Skeletal muscle cell (primary cell): ENCODE measurements around the gene NOS2.
"Not testable (repeated sequence)": the region's sequence is repeated elsewhere in the genome, so short reads cannot be mapped to it uniquely, and the experiment has no call there.

Experiments
- DNase-seq: peaks from one replicate; pipeline ENCODE4 v3.0.0-alpha.2; 2010; ENCODE audit warnings: low read depth
- H3K4me3 ChIP-seq: 2 replicates; pipeline ENCODE4 v1.5.1; 2011; ENCODE audit warnings: low read depth, mild to moderate bottlenecking, control low read depth, low read length, moderate library complexity

The NOS2 gene

DNA sequence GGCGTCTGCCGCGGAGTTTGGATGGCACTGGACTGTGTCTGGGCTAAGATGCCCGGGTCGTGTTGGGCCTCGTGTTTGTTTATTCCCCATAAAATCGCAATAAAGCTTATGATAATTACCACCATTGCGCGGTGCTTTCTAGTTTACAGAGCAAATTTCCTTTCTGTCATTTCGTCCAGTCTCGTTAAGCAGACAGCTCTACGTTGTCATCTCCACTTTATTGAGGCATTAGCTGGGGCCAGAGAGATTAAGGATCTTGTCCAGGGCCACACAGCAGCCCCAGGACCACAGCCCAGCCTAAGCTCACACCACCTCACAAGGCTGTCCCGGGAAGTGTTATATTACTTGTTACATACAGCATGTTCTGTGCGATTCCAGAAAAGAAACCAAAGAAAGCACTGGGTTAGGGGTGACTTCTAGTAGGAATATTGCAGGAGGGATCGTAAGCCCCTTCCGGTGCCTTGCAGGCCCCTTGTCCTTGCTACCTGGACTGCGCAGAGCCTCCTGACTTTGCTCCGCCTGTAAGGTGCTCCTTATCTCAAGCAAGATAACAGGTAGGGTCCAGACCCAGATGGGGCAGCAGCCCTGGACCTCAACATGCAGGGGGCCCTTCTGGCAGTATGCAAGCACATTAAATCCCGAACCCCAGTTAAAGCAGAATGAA, 6.3 kb downstream of the NOS2 start:
- no peak for DNase-seq
- H3K4me3 ChIP-seq = peak overlapping the region; percentile 17

DNA sequence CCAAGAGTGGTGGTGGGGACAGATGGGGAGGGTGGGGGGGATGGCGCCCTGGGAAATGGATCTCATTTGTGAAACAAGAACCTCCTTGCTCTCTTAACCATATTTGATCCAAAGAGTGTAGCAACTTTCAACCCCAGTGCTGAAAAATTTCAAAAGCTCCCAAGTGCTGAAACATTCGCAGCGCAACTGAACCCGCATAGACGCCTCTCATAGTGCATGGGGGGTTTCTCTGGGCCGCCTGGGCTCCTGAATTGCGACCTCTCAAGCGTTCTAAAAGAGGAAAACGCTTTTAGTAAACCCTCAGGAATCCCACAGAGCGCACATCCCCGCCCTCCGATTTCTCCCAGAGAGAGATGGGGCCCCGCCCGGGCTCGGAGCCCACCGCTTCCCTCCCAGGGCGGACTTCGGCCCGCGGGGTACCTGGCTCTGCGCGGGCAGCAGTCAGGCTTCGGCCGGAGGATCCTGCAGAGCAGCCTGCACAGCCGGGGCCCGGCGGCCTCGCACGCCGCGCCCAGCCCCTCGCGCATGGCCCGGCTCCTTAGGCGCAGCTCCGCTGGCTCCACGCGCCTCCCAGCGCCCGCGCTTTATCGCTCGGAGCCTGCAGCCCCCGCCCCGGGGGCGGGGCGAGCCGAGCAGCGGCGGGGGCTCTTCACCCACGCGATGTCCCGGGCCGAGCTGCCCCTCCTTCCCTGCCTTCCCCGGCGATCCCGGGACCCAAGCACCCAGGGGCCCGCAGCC, 7.0 kb downstream of the NOS2 start:
- H3K4me3 ChIP-seq = peak overlapping the region; percentile 17
- no peak for DNase-seq

DNA sequence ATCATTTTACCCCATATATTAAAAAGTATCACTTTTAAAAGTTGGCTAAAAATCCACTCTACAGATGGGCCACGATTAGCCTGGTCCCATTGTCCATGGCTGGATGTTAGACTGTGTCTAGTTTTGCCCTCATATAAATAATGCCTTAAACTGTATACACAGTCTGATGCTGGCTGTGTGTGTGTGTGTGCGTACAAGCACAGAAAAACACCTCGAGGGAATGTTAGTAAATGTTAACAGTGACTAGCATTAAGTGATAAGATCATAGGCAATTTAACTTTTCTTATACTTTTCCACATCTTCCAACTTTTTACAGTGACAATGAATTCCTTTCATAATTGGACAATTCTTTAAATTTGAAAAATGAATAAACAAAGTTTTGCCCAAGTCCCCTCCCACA, 8.2 kb downstream of the NOS2 start:
- H3K4me3 ChIP-seq = no peak overlapping the region
- no peak for DNase-seq

DNA sequence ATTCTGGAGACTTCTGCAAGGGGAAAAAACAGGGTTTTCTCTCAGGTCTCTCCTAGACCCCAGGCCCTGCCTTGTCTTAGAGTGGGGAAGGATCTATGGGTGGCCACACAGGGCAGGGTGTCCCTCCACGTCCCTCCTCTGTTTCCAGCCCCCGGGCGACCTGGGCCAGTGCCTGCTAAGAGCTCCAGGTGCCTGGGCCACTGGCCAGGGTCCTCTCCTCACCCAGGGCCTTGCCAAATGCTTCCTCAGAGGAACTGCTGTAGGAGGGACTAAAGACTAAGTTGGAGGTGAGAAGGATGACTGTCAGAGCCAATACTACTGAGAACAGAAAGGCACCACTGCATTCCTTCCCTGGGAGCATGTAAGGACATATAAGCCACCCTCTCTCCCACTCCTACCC, 11.4 kb downstream of the NOS2 start:
- H3K4me3 ChIP-seq = no peak overlapping the region
- no peak for DNase-seq

DNA sequence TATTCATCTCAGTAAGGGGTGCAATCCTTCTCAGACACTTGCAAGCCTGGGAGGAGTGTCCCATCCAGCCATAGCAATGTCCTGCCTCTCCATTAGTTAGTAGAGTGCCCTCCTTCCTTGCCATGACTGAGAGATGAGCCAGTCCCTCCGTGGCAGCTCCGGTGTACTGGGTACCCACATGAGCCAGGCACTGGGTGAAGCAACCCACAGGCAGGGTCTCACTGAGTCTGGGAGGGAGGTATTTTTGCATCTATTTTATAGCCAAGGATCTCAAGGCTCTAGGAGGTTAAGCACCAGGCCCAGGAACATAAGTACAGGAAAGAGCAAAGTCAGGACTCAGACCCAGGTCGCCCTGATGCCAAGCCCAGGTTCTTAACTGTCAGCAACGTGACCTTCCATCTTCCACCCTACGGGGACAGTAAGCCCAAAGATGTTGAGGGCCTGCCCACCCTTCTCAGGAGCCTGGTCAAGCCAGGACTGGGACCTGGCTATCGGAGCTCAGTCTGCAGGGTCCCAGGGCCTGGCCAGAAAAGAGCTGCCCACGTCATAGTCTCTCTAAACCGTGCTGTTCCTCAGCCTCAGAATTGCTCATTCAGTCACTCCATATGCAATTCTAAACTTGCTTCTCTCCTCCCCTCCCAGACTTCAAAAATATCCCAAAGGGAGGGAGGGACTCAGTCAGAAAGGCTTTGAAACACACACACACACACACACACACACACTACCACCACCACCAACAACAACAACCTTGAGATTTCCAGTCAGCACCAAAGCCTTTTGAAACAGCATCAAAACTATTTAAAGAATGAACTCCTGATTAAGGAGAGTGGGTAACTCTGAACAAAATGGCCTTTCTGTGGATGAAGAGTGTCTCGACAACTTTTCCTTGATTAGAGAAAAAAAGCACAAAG, 16.6 kb downstream of the NOS2 start:
- DNase-seq = no peak
- no peak overlapping the region for H3K4me3 ChIP-seq

DNA sequence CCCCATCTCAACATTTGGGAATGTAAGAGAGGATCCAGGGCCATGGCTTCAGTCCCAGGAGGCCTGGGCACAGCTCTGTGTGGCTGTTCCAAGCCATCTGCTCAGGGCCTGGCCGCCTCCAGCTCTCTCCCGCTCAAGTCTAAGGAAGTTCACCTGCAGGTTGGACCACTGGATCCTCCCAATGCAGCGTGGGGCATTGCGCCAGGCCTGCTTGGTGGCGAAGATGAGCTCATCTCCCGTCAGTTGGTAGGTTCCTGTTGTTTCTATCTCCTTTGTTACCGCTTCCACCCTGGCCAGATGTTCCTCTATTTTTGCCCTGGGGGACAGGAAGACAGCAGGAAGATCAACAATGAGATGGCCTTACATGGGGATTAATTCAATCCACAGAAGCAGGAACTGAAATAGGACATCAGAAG, 17.5 kb downstream of the NOS2 start:
- H3K4me3 ChIP-seq = no peak overlapping the region
- no peak for DNase-seq

DNA sequence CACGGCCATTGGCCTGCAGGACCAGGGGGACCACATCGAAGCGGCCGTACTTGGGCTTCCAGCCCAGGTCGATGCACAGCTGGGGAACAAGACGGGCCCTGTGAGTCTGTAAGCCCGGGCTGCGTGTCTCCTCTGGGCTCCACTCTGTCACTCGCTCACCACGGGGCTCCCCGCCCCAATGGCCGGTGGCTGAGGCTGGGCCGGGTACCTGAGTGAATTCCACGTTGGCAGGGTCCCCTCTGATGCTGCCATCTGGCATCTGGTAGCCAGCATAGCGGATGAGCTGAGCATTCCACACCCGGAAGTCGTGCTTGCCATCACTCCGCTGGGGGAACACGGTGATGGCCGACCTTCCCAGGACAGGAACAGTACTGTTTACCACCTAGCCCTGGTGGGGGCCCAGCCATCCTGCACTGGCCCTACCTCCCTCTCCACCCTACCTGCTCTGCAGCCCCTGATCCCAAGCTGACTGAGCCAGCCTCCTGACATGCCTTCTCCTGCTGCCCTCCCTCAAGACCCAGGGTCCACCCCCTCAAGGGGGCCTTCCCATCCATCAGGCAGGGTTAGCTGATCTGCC, 19.4 kb downstream of the NOS2 start:
- DNase-seq = no peak
- no peak overlapping the region for H3K4me3 ChIP-seq

DNA sequence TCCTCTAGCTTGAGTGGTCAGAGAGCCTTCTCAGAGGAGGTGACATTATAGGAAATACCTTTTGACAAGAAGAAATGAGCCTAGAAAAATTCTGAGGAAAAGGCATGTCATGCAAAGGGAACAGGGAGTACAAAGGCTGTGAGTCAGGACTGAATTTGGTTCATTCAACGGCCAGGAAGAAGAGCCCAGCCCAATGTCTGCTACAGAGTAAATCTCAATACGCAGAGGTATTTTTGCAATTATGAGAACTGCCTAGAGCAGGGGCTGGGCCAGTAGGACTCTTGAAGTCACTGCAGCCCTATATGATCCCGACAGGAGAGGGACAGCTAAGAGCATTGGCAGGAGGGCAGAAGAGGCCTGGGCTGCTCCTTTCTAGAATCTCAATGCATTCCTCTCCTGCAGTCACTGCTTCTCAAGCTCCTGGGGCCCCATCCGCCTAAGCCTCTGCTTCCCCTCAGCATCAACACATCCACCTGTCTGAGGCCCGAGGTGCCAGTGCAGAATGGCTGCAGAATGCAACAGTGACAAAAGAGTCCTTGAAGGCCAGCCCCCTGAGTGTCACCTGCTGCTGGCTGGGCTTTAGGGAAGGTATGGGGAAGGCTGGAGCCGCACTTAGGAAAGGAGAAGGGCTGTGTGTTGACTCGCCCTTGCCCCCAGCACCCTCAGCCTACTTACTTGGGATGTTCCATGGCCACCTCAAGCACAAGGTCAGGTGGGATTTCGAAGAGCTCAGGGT, 20.1 kb downstream of the NOS2 start:
- no peak overlapping the region for H3K4me3 ChIP-seq
- no peak for DNase-seq

DNA sequence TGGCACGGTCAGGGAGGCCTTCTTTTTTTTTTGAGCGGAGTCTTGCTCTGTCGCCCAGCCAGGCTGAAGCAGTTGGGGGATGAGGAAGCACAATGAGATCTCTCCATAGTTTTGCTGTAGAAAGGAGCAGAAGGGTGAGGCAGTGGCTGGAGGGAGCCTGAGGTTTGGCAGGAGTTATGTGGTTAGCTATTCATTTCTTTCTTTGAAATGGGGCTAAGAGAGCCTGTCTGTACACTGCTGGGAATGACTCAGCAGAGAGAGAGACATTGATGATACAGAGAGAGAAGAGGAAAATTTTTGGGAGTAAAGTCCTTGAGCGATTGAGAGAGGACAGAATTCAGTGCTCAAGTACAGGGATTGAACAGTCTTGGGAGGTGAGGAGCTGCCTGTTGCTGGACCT, 22.1 kb downstream of the NOS2 start:
- H3K4me3 ChIP-seq = no peak overlapping the region
- no peak for DNase-seq

DNA sequence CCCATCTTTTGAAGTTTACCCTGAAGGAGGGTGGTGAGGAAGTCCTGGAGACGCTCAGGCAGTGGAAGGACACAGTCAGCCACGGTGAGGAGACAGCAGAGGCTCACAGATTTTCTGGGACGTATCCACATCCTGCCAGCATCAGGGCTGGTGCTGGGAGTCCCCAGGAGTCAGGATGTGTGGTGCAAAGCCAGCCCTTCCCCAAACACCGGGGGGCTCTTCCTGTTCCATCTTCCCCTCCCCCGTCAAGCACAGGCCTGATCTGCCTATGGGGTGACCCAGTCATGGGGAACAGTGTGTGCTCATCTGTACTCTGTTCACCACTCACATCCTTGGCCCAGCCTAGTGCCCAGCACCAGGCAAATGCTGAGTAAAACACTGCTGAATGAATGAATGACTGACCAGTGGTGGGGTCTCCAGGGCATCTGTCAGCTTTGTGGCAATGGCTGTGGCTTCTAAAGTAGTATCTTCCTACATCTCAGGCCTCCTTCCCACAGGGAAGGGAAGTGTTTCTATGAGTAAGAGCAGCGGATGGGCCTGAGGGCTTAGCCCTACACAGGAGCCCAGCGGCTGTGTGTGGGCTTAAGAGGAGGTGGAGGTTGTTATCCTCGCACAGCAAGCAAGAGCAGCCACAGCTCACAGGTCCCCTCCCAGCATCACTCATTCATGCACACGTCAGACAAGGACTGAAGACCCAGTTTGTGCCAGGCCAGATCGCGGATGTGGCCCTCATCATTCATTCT, 23.3 kb downstream of the NOS2 start:
- no peak for DNase-seq
- H3K4me3 ChIP-seq = no peak overlapping the region

DNA sequence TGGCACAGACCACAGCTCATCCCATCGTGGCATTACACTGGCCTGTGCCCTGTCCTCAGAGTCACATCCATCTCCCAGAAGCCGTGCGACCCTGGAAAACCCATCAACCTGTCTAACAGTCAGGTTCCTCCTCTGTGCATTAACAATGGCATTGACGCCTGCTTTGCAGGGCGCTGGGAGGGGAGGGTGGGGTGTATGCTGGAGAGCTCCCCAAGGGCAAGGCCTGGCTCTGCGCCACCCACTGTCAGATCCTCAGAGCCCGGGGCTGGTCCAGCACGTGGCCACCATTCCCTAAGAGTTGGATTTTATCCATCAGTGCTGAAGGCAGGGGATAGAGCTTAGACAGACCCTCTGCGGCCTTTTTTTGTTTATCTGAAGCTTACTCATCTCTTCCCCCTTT, 28.7 kb downstream of the NOS2 start:
- DNase-seq = no peak
- no peak overlapping the region for H3K4me3 ChIP-seq

DNA sequence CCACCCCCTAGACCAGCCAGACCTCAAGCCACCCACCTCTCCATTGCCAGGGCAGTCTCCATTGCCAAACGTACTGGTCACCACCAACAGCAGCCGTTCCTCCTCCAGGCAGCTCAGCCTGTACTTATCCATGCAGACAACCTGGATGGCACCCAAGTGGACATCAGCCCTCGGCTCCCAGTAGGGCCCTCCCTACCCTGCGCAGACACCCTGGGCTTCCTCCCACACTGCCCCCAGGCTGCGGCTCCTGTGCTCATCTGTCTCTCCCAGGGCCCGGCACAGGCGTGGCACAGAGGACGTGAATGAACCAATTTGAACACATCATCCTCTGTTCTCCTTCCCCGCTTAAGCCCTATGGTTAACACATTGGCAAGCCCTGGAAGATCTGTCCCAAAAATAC, 29.5 kb downstream of the NOS2 start:
- no peak for DNase-seq
- no peak overlapping the region for H3K4me3 ChIP-seq

DNA sequence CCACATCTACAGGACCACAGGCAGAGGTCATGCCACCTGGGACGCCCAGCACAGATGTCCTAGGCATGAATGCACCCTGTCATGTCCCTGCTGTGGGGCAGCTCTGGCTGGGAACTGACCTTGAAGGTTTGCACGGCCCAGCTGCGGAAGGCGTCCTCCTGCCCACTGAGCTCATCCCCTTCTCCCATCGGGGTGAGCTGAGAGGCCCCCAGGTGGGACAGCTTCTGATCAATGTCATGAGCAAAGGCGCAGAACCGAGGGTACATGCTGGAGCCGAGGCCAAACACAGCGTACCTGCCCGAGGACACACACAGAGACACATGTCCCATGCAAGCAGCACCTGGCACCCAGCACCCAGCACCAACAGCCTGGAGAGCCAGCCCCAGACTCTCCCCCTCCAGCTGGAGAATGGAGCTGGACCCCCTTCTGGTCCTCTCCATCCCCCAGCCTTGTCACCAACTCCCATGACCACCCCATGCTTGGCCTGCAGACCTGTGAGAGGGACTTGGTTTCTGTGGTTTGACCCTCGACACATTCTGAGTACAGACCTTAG, 31.4 kb downstream of the NOS2 start:
- no peak for DNase-seq
- no peak overlapping the region for H3K4me3 ChIP-seq

DNA sequence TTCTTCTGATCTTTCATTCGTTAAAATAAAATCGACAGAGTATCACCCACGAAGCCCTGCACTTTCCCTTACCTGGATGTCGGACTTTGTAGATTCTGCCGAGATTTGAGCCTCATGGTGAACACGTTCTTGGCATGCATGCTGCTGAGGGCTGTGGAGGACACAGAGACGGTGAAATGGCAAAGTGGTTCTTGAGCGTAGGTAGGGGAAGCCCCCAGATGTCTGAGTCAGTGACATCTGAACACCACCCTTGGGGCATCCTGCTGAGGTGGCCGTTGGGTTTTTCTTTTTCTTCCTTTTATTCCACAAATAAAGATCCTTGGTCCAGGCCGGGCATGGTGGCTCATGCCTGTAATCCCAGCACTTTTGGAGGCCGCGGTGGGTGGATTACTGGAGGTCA, 33.9 kb downstream of the NOS2 start:
- no peak overlapping the region for H3K4me3 ChIP-seq
- no peak for DNase-seq

DNA sequence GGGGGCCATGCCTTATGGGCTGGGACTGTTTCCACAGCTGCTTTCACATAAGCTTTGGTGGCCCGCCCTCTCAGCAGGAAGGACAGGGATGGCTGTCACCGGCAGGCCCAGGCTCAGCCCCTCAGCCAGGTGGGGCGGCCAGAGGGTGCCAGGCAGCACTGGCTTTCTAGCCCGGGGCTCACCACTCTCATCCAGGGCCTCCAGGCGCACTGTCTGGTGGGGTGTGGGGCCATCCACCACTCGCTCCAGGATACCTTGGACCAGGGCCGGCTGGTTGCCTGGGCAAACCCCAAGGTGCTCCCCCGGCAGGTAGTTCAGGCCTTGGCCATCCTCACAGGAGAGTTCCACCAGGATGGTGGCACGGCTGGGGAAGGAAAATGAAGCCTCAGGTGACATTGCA, 35.0 kb downstream of the NOS2 start:
- no peak for DNase-seq
- H3K4me3 ChIP-seq = no peak overlapping the region

DNA sequence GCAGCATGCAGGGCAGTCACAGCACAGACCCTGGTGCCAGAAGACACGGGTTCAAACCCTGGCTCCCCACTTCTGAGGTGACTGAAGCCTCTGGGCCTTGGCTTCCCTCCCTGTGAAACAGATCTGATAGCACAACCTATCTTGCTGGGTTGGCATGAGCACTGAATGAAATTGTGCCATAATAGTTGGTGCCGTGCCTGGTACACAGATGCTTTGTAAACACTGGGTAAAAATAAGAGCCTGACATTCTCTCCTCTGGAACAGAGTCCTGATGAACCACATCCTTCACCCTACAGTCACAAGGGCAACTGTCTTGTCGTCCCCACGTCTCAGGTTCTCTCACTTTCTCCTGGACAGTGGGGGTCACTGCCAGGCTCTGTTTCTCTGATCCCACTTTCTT, 35.7 kb downstream of the NOS2 start:
- no peak for DNase-seq

DNA sequence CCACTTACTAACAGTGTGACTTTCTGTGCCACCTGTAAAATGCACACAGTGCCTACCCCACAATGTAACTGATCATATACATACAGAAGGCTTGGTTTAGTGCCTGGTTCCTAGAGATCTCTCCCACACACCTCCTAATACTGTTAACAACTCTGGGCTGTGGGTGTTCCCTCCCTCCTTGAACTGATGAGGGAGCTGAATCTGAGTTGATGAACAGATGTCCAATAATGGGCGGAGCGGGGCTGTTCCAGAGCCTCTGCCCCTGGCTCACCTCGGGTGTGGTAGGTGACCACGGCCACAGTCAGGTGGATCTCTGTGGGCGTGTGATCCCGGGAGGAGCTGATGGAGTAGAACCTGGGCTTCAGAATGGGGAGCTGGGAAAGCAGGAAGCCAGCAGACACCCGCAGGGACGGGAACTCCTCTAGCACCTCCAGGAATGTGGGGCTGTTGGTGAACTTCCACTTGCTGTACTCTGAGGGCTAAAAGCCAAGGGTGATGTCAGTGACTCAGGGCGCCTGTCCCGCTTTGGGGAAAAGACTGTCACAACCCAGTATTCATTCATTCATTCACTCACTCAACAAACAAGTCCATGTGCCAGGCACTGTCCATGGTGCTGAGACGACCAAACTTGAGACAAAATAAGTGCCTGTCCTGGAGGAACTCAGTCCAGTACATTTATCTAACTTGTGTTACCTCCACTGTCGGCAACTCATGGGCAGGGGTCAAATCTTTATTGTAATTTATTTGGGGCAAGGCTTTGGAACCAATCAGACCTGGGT, 37.6 kb downstream of the NOS2 start:
- DNase-seq = no peak
- no peak overlapping the region for H3K4me3 ChIP-seq

More for the DNA sequence above, 35.7 kb downstream of the NOS2 start:
- no peak overlapping the region for H3K4me3 ChIP-seq

DNA sequence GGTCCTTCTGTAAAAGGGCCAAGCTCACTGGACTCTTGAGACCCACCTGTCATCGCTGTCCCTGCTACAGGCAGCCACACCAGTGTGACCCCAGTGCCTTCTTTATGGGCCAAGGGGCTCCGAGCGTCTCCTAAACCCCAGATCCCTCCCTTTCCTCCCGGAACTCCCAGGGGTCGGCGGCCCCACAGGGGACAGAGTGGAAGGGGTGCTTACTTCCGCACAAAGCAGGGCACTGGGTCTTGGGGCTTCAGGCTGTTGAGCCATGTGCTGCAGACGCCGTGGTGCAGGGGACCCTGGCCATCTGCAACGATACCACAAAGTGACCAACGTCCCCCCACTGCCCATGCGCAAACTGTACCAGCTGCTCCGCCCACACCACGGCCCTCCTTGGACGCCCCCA, 39.4 kb downstream of the NOS2 start:
- DNase-seq, H3K4me3 ChIP-seq: not testable (repeated sequence)
